GM23248 (cell line): ENCODE measurements around the gene SMIM43.

Experiments used
- EZH2 ChIP-seq: fragments of 200-600 bp; sonication (generic); IDR thresholded peaks from 2 replicates; pipeline ENCODE4 v1.6.1; 2018; ENCODE audit warnings: antibody characterized with exemption, mild to moderate bottlenecking; ENCODE audit not compliant: insufficient read depth, poor library complexity, severe bottlenecking
- EZH2phosphoT487 ChIP-seq: fragments of 200-600 bp; sonication (generic); IDR thresholded peaks from 2 replicates; pipeline ENCODE4 v1.6.1; 2018; ENCODE audit warnings: antibody characterized with exemption, moderate library complexity, mild to moderate bottlenecking, low read depth; ENCODE audit not compliant: insufficient read depth

- no peak for TF ChIP-seq EZH2phosphoT487
- no peak for TF ChIP-seq EZH2
These were observed 19.4 kb upstream of the SMIM43 start for GRCh38 chr4:121784401-121784800.
